GM21717 (cell line): Measurements from ENCODE around the gene HMHB1.
"Not testable (repeated sequence)": the region's sequence is repeated elsewhere in the genome, so short reads cannot be mapped to it uniquely, and the experiment has no call there.

Source experiments
- ATAC-seq: cut with Tn5 transposase; IDR thresholded peaks from one replicate; pipeline ENCODE4 v1.9.1; 2021; ENCODE audit warnings: mild to moderate bottlenecking, moderate library complexity; ENCODE audit not compliant: unreplicated experiment

The HMHB1 gene

GRCh38 chr5:143801252-143801939, 10.6 kb upstream of the HMHB1 start:
- ATAC-seq: no peak

- ATAC-seq: no peak
These were observed 6.1 kb upstream of the HMHB1 start for GRCh38 chr5:143805861-143806260.

GRCh38 chr5:143806579-143806978, 5.4 kb upstream of the HMHB1 start:
- ATAC-seq: peak; percentile 81

GRCh38 chr5:143807401-143807800, 4.6 kb upstream of the HMHB1 start:
- ATAC-seq: no peak

GRCh38 chr5:143816370-143816769, 4.4 kb downstream of the HMHB1 start:
- ATAC-seq: not testable (repeated sequence)

GRCh38 chr5:143819716-143820115, 7.8 kb downstream of the HMHB1 start:
- no peak for ATAC-seq

- no peak for ATAC-seq
These were observed 8.5 kb downstream of the HMHB1 start for GRCh38 chr5:143820451-143820850.

- peak; percentile 58 for ATAC-seq
These were observed 13.1 kb downstream of the HMHB1 start for GRCh38 chr5:143824851-143825720.

- ATAC-seq: peak; percentile 89
These were observed 15.0 kb downstream of the HMHB1 start for GRCh38 chr5:143826951-143827444.

GRCh38 chr5:143828710-143829109, 16.7 kb downstream of the HMHB1 start:
- ATAC-seq: peak; percentile 43

GRCh38 chr5:143833177-143833576, 21.2 kb downstream of the HMHB1 start:
- ATAC-seq: no peak

GRCh38 chr5:143835251-143835650, 23.3 kb downstream of the HMHB1 start:
- no peak for ATAC-seq

- no peak for ATAC-seq
These were observed 24.3 kb downstream of the HMHB1 start for GRCh38 chr5:143836161-143836725.

GRCh38 chr5:143837306-143837848, 25.4 kb downstream of the HMHB1 start:
- ATAC-seq: no peak

GRCh38 chr5:143841446-143841845, 29.5 kb downstream of the HMHB1 start:
- no peak for ATAC-seq

- ATAC-seq: no peak
These were observed 31.0 kb downstream of the HMHB1 start for GRCh38 chr5:143842920-143843319.

- ATAC-seq: no peak
These were observed 31.5 kb downstream of the HMHB1 start for GRCh38 chr5:143843461-143843860.

GRCh38 chr5:143850050-143850683, 38.2 kb downstream of the HMHB1 start:
- ATAC-seq: no peak

- ATAC-seq: no peak
These were observed 39.4 kb downstream of the HMHB1 start for GRCh38 chr5:143851383-143851782.

- ATAC-seq: no peak
These were observed 48.2 kb downstream of the HMHB1 start for GRCh38 chr5:143860211-143860610.

- ATAC-seq: no peak
These were observed 50.3 kb downstream of the HMHB1 start for GRCh38 chr5:143862271-143862670.
